HEK293T (cell line): ENCODE results near the gene HSPBP1.

Experiments used
- CTCF ChIA-PET: fragments of 350-600 bp; formaldehyde crosslinking; extraction: SDS; loops from one replicate; lab custom pipeline; 2021; ENCODE audit warnings: antibody characterized with exemption, inconsistent platforms; lab: Yijun Ruan, JAX
- POLR2A ChIA-PET: fragments of 350-600 bp; formaldehyde crosslinking; extraction: SDS; loops from one replicate; lab custom pipeline; 2020; ENCODE audit warnings: antibody characterized with exemption, inconsistent platforms; lab: Yijun Ruan, JAX
- DNase-seq: peaks from one replicate; pipeline ENCODE4 v3.0.0; 2012; ENCODE audit warnings: mixed read lengths; ENCODE audit errors: extremely low spot score
- ARNT ChIP-seq: fragments of 450-650 bp; IDR thresholded peaks from 2 replicates; pipeline ENCODE4 v1.6.1; 2017; ENCODE audit warnings: mild to moderate bottlenecking
- BHLHE40 ChIP-seq: fragments of 450-650 bp; IDR thresholded peaks from 2 replicates; pipeline ENCODE4 v1.6.1; 2016; ENCODE audit warnings: mild to moderate bottlenecking, moderate library complexity, borderline replicate concordance
- CTBP1 ChIP-seq: fragments of 450-650 bp; IDR thresholded peaks from 2 replicates; pipeline ENCODE4 v1.6.1; 2016; ENCODE audit warnings: borderline replicate concordance
- ELF4 ChIP-seq: fragments of 450-650 bp; IDR thresholded peaks from 2 replicates; pipeline ENCODE4 v1.6.1; 2017; ENCODE audit warnings: antibody characterized with exemption
- FOXA1 ChIP-seq: fragments of 450-650 bp; IDR thresholded peaks from 2 replicates; pipeline ENCODE4 v1.6.1; 2016; ENCODE audit warnings: mild to moderate bottlenecking
- FOXK2 ChIP-seq: fragments of 450-650 bp; IDR thresholded peaks from 2 replicates; pipeline ENCODE4 v1.6.1; 2016; ENCODE audit warnings: mild to moderate bottlenecking
- FOXM1 ChIP-seq: fragments of 450-650 bp; IDR thresholded peaks from 2 replicates; pipeline ENCODE4 v1.6.1; 2017; ENCODE audit warnings: mild to moderate bottlenecking, borderline replicate concordance
- HDGF ChIP-seq: fragments of 450-650 bp; IDR thresholded peaks from 2 replicates; pipeline ENCODE4 v1.6.1; 2017; ENCODE audit warnings: antibody characterized with exemption, borderline replicate concordance
- L3MBTL2 ChIP-seq: fragments of 450-650 bp; conservative IDR thresholded peaks from 2 replicates; pipeline ENCODE4 v1.6.1; 2016; ENCODE audit warnings: mild to moderate bottlenecking
- LEF1 ChIP-seq: fragments of 450-650 bp; IDR thresholded peaks from 2 replicates; pipeline ENCODE4 v1.6.1; 2017; ENCODE audit warnings: mild to moderate bottlenecking, borderline replicate concordance
- NFRKB ChIP-seq: fragments of 450-650 bp; IDR thresholded peaks from 2 replicates; pipeline ENCODE4 v1.6.1; 2016; ENCODE audit warnings: mild to moderate bottlenecking, moderate library complexity
- PKNOX1 ChIP-seq: fragments of 450-650 bp; IDR thresholded peaks from 2 replicates; pipeline ENCODE4 v1.6.1; 2016
- SP1 ChIP-seq: fragments of 450-650 bp; IDR thresholded peaks from 2 replicates; pipeline ENCODE4 v1.6.1; 2017
- SUZ12 ChIP-seq: fragments of 450-650 bp; IDR thresholded peaks from 2 replicates; pipeline ENCODE4 v1.6.1; 2016; ENCODE audit warnings: mild to moderate bottlenecking
- TARDBP ChIP-seq: fragments of 450-650 bp; IDR thresholded peaks from 2 replicates; pipeline ENCODE4 v1.6.1; 2016
- ZNF384 ChIP-seq: fragments of 450-650 bp; IDR thresholded peaks from 2 replicates; pipeline ENCODE4 v1.6.1; 2016

HSPBP1 gene

GRCh38 chr19:55266404-55266803 is 13.5 kb downstream of the HSPBP1 start:
- TF ChIP-seq HDGF (no peak), ZNF384 (no peak), L3MBTL2 (no peak), FOXK2 (no peak), ELF4 (no peak), NFRKB (no peak), LEF1 (no peak), PKNOX1 (no peak), BHLHE40 (no peak), SP1 (no peak)
- ChIA-PET POLR2A (no interaction called here), CTCF (no interaction called here)
- DNase-seq, result no peak

- no peak for DNase-seq
- TF ChIP-seq SUZ12, result no peak
- TF ChIP-seq BHLHE40, result no peak
- no peak for TF ChIP-seq ELF4
- no peak for TF ChIP-seq CTBP1
- TF ChIP-seq ARNT, result no peak
- TF ChIP-seq FOXM1, result no peak
- TF ChIP-seq LEF1, result no peak
- no peak for TF ChIP-seq FOXA1
- TF ChIP-seq TARDBP, result no peak
- no peak for TF ChIP-seq HDGF
- TF ChIP-seq ZNF384, result no peak
- TF ChIP-seq L3MBTL2, result no peak
- no peak for TF ChIP-seq PKNOX1
- no peak for TF ChIP-seq SP1
- TF ChIP-seq FOXK2, result no peak
- no peak for TF ChIP-seq NFRKB
- ChIA-PET POLR2A (no interaction called here), CTCF (no interaction called here)
These were observed 14.1 kb downstream of the HSPBP1 start for GRCh38 chr19:55265723-55266386.

GRCh38 chr19:55265173-55265572 is 14.7 kb downstream of the HSPBP1 start:
- TF ChIP-seq BHLHE40, result no peak
- no peak for TF ChIP-seq SUZ12
- TF ChIP-seq LEF1, result no peak
- TF ChIP-seq HDGF, result no peak
- TF ChIP-seq L3MBTL2, result no peak
- TF ChIP-seq PKNOX1, result no peak
- TF ChIP-seq FOXM1, result no peak
- no peak for TF ChIP-seq CTBP1
- no peak for TF ChIP-seq ARNT
- TF ChIP-seq ZNF384, result no peak
- TF ChIP-seq ELF4, result no peak
- TF ChIP-seq FOXA1, result no peak
- TF ChIP-seq SP1, result no peak
- no peak for TF ChIP-seq FOXK2
- no peak for TF ChIP-seq NFRKB
- no peak for TF ChIP-seq TARDBP
- ChIA-PET CTCF (no interaction called here), POLR2A (no interaction called here)
- no peak for DNase-seq

GRCh38 chr19:55264531-55264930 is 15.4 kb downstream of the HSPBP1 start:
- ChIA-PET CTCF (no interaction called here), POLR2A (no interaction called here)
- DNase-seq, result no peak
- TF ChIP-seq FOXM1, result no peak
- TF ChIP-seq ARNT, result no peak
- TF ChIP-seq BHLHE40, result no peak
- no peak for TF ChIP-seq NFRKB
- TF ChIP-seq HDGF, result no peak
- TF ChIP-seq ELF4, result no peak
- no peak for TF ChIP-seq PKNOX1
- TF ChIP-seq L3MBTL2, result no peak
- no peak for TF ChIP-seq ZNF384
- TF ChIP-seq FOXK2, result no peak
- TF ChIP-seq CTBP1, result no peak
- TF ChIP-seq SUZ12, result no peak
- TF ChIP-seq LEF1, result no peak
- no peak for TF ChIP-seq FOXA1
- TF ChIP-seq TARDBP, result no peak
- TF ChIP-seq SP1, result no peak

- no peak for DNase-seq
- ChIA-PET POLR2A (no interaction called here), CTCF (interaction anchor here (1.0 kb wide), 2 partner anchors 39 to 102 kb away, joined by 3 read pairs; no protein-coding TSS in a partner anchor)
- no peak for TF ChIP-seq LEF1
- no peak for TF ChIP-seq BHLHE40
- no peak for TF ChIP-seq SUZ12
- TF ChIP-seq ZNF384, result no peak
- TF ChIP-seq HDGF, result no peak
- TF ChIP-seq L3MBTL2, result no peak
- TF ChIP-seq FOXK2, result no peak
- TF ChIP-seq ARNT, result no peak
- TF ChIP-seq NFRKB, result no peak
- no peak for TF ChIP-seq SP1
- TF ChIP-seq FOXM1, result no peak
- TF ChIP-seq ELF4, result no peak
- TF ChIP-seq TARDBP, result no peak
- no peak for TF ChIP-seq FOXA1
- TF ChIP-seq CTBP1, result no peak
- no peak for TF ChIP-seq PKNOX1
These were observed 17.6 kb downstream of the HSPBP1 start for GRCh38 chr19:55262359-55262758.
